Limb (tissue), 2 donors: Measurements from ENCODE around the gene PDE5A.
"Not testable (repeated sequence)": the region's sequence is repeated elsewhere in the genome, so short reads cannot be mapped to it uniquely, and the experiment has no call there.

ENCODE experiments used
- DNase-seq, 2 donors: peaks; one replicate each; pipeline ENCODE4 v3.0.0-alpha.2; 2016; ENCODE audit errors: extremely low spot score in 2 of 2

Gene PDE5A

GRCh38 chr4:119646347-119647071 is 17.9 kb upstream of the PDE5A start:
- peak; percentile 70 to 90 for DNase-seq

- no peak for DNase-seq
Observed at GRCh38 chr4:119643306-119644042, 14.9 kb upstream of the PDE5A start.

GRCh38 chr4:119641765-119642164 is 13.2 kb upstream of the PDE5A start:
- no peak for DNase-seq

- no peak for DNase-seq
Observed at GRCh38 chr4:119638359-119638758, 9.8 kb upstream of the PDE5A start.

DNA sequence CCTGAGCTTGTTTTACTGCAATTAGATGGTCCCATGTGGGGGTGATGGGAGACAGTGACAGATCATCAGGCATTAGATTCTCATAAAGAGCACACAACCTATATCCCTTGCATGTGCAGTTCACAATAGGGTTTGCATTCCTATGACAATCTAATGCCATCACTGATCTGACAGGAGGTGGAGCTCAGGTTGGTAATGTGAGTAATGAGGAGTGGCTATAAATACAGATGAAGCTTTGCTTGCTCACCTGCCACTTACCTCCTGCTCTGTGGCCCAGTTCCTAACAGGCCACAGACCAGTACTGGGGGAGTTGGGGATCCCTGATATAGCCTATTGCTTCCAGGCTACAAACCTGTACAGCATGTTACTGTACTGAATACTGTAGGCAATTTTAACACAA is 8.2 kb upstream of the PDE5A start:
- not testable (repeated sequence) for DNase-seq

GRCh38 chr4:119632216-119632615 is 3.6 kb upstream of the PDE5A start:
- DNase-seq: no peak

DNA sequence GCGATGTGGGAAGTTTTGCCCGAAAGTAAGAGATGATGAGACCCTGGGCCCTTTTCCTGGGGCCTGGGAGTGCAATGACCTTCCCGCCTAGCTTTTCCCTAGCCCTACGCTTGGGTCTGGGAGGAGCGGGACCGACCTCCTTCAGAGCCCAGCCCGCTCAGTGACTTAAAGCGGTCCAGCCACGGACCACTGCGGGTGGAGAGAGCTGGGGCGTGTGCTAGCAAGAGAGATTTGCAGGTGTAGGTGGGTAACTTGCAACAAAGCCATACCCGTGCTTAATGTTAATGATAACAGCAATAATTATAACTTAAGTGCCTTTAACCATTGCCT is 503 bp upstream of the PDE5A start:
- no peak for DNase-seq

- DNase-seq: peak; percentile 61 to 79
Observed at GRCh38 chr4:119627267-119628255, 1.0 kb downstream of the PDE5A start.

DNA sequence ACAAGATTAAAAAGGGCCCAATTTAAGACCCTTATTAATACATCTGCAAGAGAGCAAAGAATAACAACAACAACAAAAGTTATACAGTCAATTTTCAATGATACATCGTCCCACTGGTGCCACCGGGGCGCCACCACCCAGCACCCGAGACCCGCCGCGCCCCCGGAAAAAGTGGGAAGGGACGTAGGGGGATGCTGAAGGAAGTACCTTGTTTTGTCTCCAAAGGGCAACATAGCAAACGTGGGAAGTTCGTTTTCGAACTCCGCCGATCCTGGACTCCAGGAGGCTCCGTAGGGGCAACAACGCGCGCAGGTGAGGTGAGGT is 1.7 kb downstream of the PDE5A start:
- DNase-seq: no peak

DNA sequence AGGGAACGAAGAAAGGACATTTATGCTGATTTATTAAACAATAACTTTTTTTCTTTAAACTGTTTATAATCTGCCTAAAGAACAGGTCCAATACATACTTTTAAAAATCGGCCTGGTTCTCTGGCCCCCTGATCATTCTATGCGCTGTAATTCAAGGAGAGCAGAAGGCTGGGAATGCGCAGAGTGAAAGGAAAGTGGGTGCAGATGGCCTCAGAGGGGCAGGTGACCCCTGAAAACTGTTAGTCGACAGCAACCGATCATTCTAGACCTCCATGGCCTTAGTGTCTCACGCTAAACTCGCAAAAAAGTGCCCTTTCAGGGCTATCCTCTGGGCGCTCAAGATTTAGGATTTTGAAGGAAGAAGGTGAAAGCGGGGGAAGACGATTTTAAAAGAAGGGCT is 2.2 kb downstream of the PDE5A start:
- no peak for DNase-seq

DNA sequence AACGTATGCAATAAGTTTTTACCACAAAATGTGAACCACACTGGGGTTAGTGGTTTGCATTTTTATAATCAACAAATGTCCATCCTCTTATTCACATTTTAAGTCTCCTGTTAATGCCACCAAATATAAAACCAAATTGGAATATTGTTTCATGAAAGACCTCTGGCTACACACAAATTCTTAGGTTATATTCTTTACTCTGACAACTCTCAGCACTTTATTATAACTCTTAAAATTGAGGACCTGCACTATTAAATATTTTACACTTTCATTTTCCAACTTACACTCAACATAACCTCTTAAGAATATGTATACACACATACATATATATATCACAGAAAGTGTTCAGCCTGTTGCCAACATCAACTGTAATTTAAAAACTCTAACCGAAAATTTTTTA is 2.8 kb downstream of the PDE5A start:
- no peak for DNase-seq

DNA sequence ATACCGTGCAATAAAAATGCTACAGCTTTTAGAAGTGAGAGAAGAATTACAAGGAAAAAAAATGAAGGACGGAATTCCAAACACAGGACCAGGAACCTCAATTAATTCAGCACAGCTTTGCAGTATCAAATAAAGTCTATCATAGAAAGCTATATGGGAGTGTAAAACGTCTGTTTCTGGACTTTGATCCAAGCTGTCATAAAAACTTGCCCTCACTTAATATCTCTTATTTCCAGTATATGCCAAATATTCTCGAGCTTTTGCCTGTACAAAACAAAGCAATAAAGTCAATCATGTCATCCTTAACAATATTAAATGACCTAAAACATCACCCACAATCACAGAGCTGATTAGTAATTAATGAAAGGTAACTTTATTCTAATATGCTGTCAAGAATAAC is 4.2 kb downstream of the PDE5A start:
- no peak for DNase-seq

GRCh38 chr4:119623025-119623424 is 5.6 kb downstream of the PDE5A start:
- no peak for DNase-seq

- DNase-seq: no peak
Observed at GRCh38 chr4:119615068-119615719, 13.4 kb downstream of the PDE5A start.

- DNase-seq: no peak
Observed at GRCh38 chr4:119604266-119604665, 24.3 kb downstream of the PDE5A start.

DNA sequence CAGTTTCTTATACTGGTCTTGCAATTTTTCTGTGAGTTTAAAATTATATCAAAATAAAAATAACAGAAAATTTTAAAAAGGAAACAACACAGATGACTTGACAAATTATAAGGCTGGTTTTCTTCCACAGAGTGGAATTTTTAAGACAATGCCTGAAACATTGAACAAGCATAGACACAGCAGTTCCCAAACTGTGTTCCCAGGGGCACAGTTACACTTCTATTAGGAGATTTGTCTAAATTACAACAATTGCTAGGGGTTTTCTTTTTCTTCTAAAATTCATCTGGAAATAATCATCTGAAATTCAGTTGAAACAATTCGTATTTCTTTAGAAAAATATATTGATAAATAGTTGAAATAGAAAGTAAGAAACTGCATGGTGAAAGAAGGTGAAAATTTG is 26.2 kb downstream of the PDE5A start:
- DNase-seq: no peak

DNA sequence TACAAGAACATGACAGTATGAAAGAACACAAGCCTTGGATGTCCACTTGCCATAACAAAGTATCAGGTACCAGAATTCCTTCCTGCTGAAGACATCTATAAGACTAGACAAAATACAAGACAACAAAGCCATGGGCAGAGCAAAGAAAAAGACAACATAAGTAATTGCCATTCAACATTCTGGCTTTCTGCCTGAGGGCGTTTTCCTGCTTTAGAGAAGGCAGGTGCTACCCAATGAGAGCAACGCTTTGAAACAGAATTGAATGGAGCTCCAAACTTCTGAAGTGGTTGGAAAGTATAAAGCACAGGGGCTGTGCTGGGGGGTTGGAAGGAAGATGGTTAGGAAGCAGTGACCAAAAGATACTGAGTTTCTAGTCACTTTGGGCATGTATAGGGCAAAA is 30.1 kb downstream of the PDE5A start:
- no peak for DNase-seq

DNA sequence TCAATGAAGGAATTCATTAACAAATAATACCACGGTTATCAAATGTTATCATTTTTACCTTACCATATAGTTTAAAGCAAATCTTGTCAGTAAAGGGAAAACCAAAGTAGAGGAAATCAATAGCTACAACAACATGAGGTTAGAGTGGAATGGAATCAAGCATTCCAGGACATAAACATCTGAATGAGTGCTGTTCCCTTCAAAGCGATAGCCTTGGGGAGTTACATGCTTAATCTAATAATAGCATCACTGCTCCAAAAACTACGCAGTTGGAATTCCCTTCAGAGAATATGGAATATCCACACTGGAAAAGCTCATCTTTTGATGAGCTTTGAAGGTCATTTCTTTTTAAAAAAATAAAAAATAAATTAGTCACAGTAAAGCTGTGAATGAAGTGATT is 31.2 kb downstream of the PDE5A start:
- no peak for DNase-seq

DNA sequence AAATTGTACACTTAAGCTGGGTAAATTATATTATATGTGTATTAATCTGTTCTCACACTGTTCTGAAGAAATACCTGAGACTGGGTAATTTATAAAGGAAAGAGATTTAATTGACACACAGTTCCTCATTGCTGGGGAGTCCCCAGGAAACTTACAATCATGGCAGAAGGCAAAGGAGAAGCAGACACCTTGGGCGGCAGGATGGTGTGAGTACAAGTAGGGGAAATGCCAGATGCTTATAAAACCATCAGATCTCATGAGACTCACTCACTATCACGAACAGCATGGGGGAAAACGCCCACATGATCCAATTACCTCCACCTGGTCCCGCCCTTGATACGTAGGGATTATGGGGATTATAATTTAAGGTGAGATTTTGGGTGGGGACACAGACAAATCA is 34.9 kb downstream of the PDE5A start:
- no peak for DNase-seq

GRCh38 chr4:119592830-119593229 is 35.8 kb downstream of the PDE5A start:
- no peak for DNase-seq

GRCh38 chr4:119589165-119589564 is 39.4 kb downstream of the PDE5A start:
- no peak for DNase-seq

- DNase-seq: no peak
Observed at GRCh38 chr4:119587796-119588195, 40.8 kb downstream of the PDE5A start.
